ENCODE data around the gene XXYLT1.

DNA sequence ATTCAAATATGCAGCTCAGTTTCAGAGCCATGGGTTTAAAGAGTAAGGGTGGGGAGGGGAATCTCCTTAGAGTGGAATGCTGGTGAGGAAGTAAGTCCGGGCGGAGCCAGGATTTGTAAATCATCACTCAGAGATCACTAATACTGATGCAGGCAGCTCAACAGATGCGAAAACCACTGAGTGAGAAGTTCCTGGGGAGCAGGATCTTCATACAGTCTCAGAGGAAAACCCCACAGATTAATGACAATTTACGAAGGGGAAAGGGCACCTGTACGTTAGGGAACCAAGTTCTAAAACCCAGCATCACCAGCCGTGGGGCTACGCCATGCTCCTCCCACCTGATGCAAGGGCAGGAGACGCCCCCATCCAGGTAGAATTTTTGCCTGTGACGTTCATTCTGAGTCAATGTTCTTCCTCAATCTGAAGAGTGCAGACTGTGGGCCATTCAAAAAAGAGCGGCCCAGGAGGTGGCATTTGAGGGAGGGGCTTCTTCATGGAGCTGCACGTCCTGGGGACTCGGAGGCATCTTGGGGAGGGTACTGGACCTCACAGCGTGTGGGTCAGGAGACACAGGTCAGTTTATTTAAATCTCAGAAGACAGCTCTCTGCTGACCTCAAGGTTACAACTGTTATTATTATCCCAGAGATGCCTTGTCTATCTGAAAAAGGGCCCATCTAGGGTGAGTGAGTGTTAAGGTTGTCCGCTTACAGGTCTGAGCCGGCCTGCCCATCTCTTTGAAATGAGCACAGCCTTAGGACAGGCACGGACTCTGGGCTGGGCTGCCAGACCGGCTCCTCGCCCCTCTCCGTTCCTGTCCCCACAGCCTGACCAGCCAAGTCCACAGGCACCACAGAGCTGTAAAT, 228.0 kb downstream of the XXYLT1 start:
- TF ChIP-seq, protein P1, sequence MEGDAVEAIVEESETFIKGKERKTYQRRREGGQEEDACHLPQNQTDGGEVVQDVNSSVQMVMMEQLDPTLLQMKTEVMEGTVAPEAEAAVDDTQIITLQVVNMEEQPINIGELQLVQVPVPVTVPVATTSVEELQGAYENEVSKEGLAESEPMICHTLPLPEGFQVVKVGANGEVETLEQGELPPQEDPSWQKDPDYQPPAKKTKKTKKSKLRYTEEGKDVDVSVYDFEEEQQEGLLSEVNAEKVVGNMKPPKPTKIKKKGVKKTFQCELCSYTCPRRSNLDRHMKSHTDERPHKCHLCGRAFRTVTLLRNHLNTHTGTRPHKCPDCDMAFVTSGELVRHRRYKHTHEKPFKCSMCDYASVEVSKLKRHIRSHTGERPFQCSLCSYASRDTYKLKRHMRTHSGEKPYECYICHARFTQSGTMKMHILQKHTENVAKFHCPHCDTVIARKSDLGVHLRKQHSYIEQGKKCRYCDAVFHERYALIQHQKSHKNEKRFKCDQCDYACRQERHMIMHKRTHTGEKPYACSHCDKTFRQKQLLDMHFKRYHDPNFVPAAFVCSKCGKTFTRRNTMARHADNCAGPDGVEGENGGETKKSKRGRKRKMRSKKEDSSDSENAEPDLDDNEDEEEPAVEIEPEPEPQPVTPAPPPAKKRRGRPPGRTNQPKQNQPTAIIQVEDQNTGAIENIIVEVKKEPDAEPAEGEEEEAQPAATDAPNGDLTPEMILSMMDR (IDR thresholded peaks at IDR 0.05): no peak
- TF ChIP-seq EP300 (IDR thresholded peaks at IDR 0.05): no peak
- no peak for TF ChIP-seq POLR2A (IDR thresholded peaks at IDR 0.05)

All from tibial nerve (tissue), 4 donors.